Esophagus squamous epithelium (tissue), 5 donors: Measurements from ENCODE around the gene TTYH1. TPM values are rescaled to one million over a fixed set of nuclear protein-coding genes. Genes with fewer than 3 reads are reported as not detected.
A peak's percentile ranks its signal among the peaks of the same experiment; 100 is the strongest.

Experiments
- DNase-seq: peaks from one replicate; lab custom pipeline; 2025; lab: John Stamatoyannopoulos, UW
- H3K27ac ChIP-seq, 4 donors: fragments of 200-600 bp; sonication (generic); one replicate each; pipeline ENCODE4 v1.5.1; 2016 to 2019; ENCODE audit warnings: mild to moderate bottlenecking in 1 of 4
- H3K27me3 ChIP-seq, 4 donors: fragments of 200-600 bp; sonication (generic); 1 replicate in 3 of 4; 2 replicates in 1 of 4; pipeline versions ENCODE4 v1.5.1 to v1.6.0; 2017 to 2021; ENCODE audit warnings: antibody characterized with exemption in 1 of 4
- H3K36me3 ChIP-seq, 3 donors: fragments of 200-600 bp; sonication (generic); one replicate each; pipeline ENCODE4 v1.5.1; 2016 to 2019
- H3K4me1 ChIP-seq, 3 donors: fragments of 200-600 bp; sonication (generic); one replicate each; pipeline ENCODE4 v1.5.1; 2017 to 2019
- H3K4me3 ChIP-seq, 4 donors: fragments of 200-600 bp; sonication (generic); 1 replicate in 3 of 4; 2 replicates in 1 of 4; pipeline ENCODE4 v1.5.1; 2016 to 2019; ENCODE audit warnings: mild to moderate bottlenecking in 2 of 4, moderate library complexity in 1 of 4
- H3K9me3 ChIP-seq, 3 donors: fragments of 200-600 bp; sonication (generic); one replicate each; pipeline ENCODE4 v1.5.1; 2016 to 2019
- CTCF ChIP-seq, 6 experiments: fragments of 450-650 bp in 4 of 6; fragments of 200-600 bp in 2 of 6; sonication (generic) in 2 of 6; IDR thresholded peaks; one replicate each; pipeline ENCODE4 v1.5.1; 2016 to 2019; ENCODE audit warnings: antibody characterized with exemption in 6 of 6, mild to moderate bottlenecking in 4 of 6, moderate library complexity in 4 of 6
- POLR2A ChIP-seq, 4 donors: fragments of 450-650 bp; IDR thresholded peaks; one replicate each; pipeline ENCODE4 v1.6.1; 2017; ENCODE audit warnings: antibody characterized with exemption in 4 of 4, mild to moderate bottlenecking in 4 of 4, moderate library complexity in 3 of 4
- WGBS, 2 donors: methylation state at CpG; one replicate each; pipeline ENCODE4 v1.1.5; 2018; 5-methylcytosine and 5-hydroxymethylcytosine counted together
- intact Hi-C: fragments of 100-400 bp; cut with DNase I; formaldehyde crosslinking; loops from one replicate; pipeline ENCODE4 v1.15.0; 2022
- total RNA-seq, 4 donors: library from RNA; depleted of rRNA; stranded (reverse); fragments of >200 nt; gene quantifications; one replicate each; pipeline ENCODE4 v1.1.0, GENCODE V29; 2016
- donor health status: DM: yes; HTN: yes; CAD: no.

Gene TTYH1
- total RNA-seq, 4 donors from 2014 or later = 0.44 to 4.4 (median 2.0) TPM; not detected in 1

GRCh38 chr19:54383330-54383729 lies 31.9 kb upstream of the TTYH1 start:
- no peak for TF ChIP-seq CTCF (IDR thresholded peaks at IDR 0.05)
- no peak for TF ChIP-seq POLR2A (IDR thresholded peaks at IDR 0.05)

GRCh38 chr19:54387991-54388801 lies 27.1 kb upstream of the TTYH1 start:
- intact Hi-C loops = no loop called here
- H3K4me3 ChIP-seq = peak overlapping the region; percentile 10 to 58 (median 32)
- H3K9me3 ChIP-seq = no peaks in the 10 kb centered on the region
- no peaks in the 10 kb centered on the region for H3K36me3 ChIP-seq
- peaks cover 0 to 69% (median 0%) of the 10 kb centered on the region in 4 donors for H3K27me3 ChIP-seq
- WGBS, 2 donors = 4 to 15% methylated on average over 18 to 31 of the region's 36 CpGs
- TF ChIP-seq CTCF (IDR thresholded peaks at IDR 0.05) (no peak), POLR2A (IDR thresholded peaks at IDR 0.05) (no peak)
- H3K4me1 ChIP-seq = peaks cover 0 to 19% (median 4%) of the 10 kb centered on the region in 3 donors
- peak overlapping the region in 2 of 4 donors; percentile 19 to 34 for H3K27ac ChIP-seq
- DNase-seq = no peak

More at GRCh38 chr19:54383330-54383729, 31.9 kb upstream of the TTYH1 start:
- Histone ChIP-seq H3K36me3 (no peaks in the 10 kb centered on the region), H3K4me1 (peaks cover 0 to 7% (median 3%) of the 10 kb centered on the region in 3 donors), H3K9me3 (no peaks in the 10 kb centered on the region), H3K27me3 (peaks cover 0 to 41% (median 0%) of the 10 kb centered on the region in 4 donors), H3K27ac (no peak overlapping the region), H3K4me3 (no peak overlapping the region)
- 43 to 52% methylated on average over 4 of the region's 4 CpGs for WGBS, 2 donors
- no peak for DNase-seq
- intact Hi-C loops = no loop called here

- intact Hi-C loops = no loop called here
- WGBS, 2 donors = 32 to 38% methylated on average over 9 of the region's 9 CpGs
- Histone ChIP-seq H3K9me3 (no peaks in the 10 kb centered on the region), H3K27me3 (peaks cover 0 to 69% (median 0%) of the 10 kb centered on the region in 4 donors), H3K4me3 (peak overlapping the region in 2 of 4 donors; percentile 37 to 58), H3K27ac (peak overlapping the region in 2 of 4 donors; percentile 19 to 34), H3K36me3 (no peaks in the 10 kb centered on the region), H3K4me1 (peaks cover 0 to 19% (median 4%) of the 10 kb centered on the region in 3 donors)
- no peak for DNase-seq
- TF ChIP-seq POLR2A (IDR thresholded peaks at IDR 0.05) (no peak), CTCF (IDR thresholded peaks at IDR 0.05) (no peak)
Observed at GRCh38 chr19:54388802-54389139, 26.5 kb upstream of the TTYH1 start.

- H3K4me3 ChIP-seq = no peak overlapping the region
- H3K9me3 ChIP-seq = no peaks in the 10 kb centered on the region
- DNase-seq = no peak
- H3K27ac ChIP-seq = no peak overlapping the region
- intact Hi-C loops = no loop called here
- no peaks in the 10 kb centered on the region for H3K36me3 ChIP-seq
- peaks cover 0 to 76% (median 0%) of the 10 kb centered on the region in 4 donors for H3K27me3 ChIP-seq
- H3K4me1 ChIP-seq = peaks cover 0 to 19% (median 4%) of the 10 kb centered on the region in 3 donors
- WGBS, 2 donors = 48 to 49% methylated on average over 4 of the region's 4 CpGs
- no peak for TF ChIP-seq CTCF (IDR thresholded peaks at IDR 0.05)
- no peak for TF ChIP-seq POLR2A (IDR thresholded peaks at IDR 0.05)
Observed at GRCh38 chr19:54389553-54389952, 25.7 kb upstream of the TTYH1 start.

- H3K4me3 ChIP-seq = no peak overlapping the region
- H3K36me3 ChIP-seq = no peaks in the 10 kb centered on the region
- H3K27me3 ChIP-seq = peaks cover 0 to 71% (median 0%) of the 10 kb centered on the region in 4 donors
- H3K27ac ChIP-seq = no peak overlapping the region
- 18 to 20% methylated on average over 7 of the region's 7 CpGs for WGBS, 2 donors
- intact Hi-C loops = no loop called here
- peak; percentile 45 to 73 (median 63) for TF ChIP-seq CTCF (IDR thresholded peaks at IDR 0.05)
- TF ChIP-seq POLR2A (IDR thresholded peaks at IDR 0.05) = no peak
- peaks cover 0 to 19% (median 4%) of the 10 kb centered on the region in 3 donors for H3K4me1 ChIP-seq
- DNase-seq = no peak
- no peaks in the 10 kb centered on the region for H3K9me3 ChIP-seq
Observed at GRCh38 chr19:54390942-54391577, 24.2 kb upstream of the TTYH1 start.
